Measurements from ENCODE around the gene DENND4A.

DNA sequence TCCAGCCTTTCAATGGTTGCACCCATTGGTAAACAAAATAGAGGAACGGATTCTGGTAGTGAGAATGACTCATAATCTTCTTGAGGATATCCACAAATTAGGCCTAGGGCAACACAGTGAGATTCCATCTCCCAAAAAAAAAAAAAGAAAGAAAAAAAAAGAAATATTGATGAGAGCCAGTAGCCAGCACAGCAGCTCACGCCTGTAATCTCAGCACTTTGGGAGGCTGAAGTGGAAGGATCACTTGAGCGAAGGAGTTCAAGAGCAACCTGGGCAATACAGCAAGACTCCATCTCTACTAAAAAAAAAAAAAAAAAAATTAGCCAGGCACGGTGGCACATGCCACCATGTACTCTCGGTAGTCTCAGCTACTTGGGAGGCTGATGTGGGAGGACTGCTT is 51.9 kb downstream of the DENND4A start:
- TF ChIP-seq POLR2AphosphoS5 (IDR thresholded peaks at IDR 0.05; ENCODE audit: low read depth, low read length), result no peak
- TF ChIP-seq, protein P1, sequence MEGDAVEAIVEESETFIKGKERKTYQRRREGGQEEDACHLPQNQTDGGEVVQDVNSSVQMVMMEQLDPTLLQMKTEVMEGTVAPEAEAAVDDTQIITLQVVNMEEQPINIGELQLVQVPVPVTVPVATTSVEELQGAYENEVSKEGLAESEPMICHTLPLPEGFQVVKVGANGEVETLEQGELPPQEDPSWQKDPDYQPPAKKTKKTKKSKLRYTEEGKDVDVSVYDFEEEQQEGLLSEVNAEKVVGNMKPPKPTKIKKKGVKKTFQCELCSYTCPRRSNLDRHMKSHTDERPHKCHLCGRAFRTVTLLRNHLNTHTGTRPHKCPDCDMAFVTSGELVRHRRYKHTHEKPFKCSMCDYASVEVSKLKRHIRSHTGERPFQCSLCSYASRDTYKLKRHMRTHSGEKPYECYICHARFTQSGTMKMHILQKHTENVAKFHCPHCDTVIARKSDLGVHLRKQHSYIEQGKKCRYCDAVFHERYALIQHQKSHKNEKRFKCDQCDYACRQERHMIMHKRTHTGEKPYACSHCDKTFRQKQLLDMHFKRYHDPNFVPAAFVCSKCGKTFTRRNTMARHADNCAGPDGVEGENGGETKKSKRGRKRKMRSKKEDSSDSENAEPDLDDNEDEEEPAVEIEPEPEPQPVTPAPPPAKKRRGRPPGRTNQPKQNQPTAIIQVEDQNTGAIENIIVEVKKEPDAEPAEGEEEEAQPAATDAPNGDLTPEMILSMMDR (IDR thresholded peaks at IDR 0.05), result no peak
- TF ChIP-seq, protein P2, sequence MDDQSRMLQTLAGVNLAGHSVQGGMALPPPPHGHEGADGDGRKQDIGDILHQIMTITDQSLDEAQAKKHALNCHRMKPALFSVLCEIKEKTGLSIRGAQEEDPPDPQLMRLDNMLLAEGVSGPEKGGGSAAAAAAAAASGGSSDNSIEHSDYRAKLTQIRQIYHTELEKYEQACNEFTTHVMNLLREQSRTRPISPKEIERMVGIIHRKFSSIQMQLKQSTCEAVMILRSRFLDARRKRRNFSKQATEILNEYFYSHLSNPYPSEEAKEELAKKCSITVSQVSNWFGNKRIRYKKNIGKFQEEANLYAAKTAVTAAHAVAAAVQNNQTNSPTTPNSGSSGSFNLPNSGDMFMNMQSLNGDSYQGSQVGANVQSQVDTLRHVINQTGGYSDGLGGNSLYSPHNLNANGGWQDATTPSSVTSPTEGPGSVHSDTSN (IDR thresholded peaks at IDR 0.05), result no peak
